ENCODE results near the gene PITPNC1. TPM values are rescaled to one million over a fixed set of nuclear protein-coding genes. Genes with fewer than 3 reads are reported as not detected.

Gene PITPNC1
- total and polyA plus RNA-seq, 12 donors = 4.9 to 33.0 (median 14.0) TPM

DNA sequence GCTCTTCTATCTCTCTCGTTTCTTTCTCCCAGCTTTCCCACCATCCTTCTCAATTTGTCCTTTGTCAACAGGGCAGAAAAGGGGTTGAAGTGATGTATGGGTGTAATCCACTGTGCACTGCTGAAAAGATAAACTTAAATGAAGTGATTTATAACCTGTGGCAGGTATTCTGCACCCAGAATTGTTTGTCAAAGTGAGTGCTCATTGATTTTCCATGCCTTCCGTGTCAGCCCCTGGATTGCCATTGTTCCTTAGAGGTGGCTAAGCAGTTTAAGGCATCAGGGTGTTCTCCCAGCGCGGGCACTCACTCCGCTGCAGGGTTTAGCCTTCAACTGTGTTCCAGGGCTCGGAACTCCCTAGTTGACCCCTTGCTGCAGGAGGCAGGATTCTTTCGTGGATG, 82.9 kb downstream of the PITPNC1 start:
- Histone ChIP-seq H3K4me1 (replicated peaks in 1 of 2) (no peaks in the 10 kb centered on the region), H3K36me3 (replicated peaks in 1 of 2) (no peaks in the 10 kb centered on the region), H3K27ac (no peak overlapping the region), H3K27me3 (no peaks in the 10 kb centered on the region), H3K4me3 (no peak overlapping the region), H3K9me3 (replicated peaks in 1 of 3) (peaks cover 0 to 6% (median 0%) of the 10 kb centered on the region in 3 donors)
- intact Hi-C loops (cut with DNase I) = no loop called here
- no peak for TF ChIP-seq POLR2A (IDR thresholded peaks at IDR 0.05)
- TF ChIP-seq, protein P1, sequence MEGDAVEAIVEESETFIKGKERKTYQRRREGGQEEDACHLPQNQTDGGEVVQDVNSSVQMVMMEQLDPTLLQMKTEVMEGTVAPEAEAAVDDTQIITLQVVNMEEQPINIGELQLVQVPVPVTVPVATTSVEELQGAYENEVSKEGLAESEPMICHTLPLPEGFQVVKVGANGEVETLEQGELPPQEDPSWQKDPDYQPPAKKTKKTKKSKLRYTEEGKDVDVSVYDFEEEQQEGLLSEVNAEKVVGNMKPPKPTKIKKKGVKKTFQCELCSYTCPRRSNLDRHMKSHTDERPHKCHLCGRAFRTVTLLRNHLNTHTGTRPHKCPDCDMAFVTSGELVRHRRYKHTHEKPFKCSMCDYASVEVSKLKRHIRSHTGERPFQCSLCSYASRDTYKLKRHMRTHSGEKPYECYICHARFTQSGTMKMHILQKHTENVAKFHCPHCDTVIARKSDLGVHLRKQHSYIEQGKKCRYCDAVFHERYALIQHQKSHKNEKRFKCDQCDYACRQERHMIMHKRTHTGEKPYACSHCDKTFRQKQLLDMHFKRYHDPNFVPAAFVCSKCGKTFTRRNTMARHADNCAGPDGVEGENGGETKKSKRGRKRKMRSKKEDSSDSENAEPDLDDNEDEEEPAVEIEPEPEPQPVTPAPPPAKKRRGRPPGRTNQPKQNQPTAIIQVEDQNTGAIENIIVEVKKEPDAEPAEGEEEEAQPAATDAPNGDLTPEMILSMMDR (IDR thresholded peaks at IDR 0.05) = no peak
- 88 to 94% (median 91%) methylated on average over 7 of the region's 7 CpGs for WGBS, 4 donors
- DNase-seq = no peak

DNA sequence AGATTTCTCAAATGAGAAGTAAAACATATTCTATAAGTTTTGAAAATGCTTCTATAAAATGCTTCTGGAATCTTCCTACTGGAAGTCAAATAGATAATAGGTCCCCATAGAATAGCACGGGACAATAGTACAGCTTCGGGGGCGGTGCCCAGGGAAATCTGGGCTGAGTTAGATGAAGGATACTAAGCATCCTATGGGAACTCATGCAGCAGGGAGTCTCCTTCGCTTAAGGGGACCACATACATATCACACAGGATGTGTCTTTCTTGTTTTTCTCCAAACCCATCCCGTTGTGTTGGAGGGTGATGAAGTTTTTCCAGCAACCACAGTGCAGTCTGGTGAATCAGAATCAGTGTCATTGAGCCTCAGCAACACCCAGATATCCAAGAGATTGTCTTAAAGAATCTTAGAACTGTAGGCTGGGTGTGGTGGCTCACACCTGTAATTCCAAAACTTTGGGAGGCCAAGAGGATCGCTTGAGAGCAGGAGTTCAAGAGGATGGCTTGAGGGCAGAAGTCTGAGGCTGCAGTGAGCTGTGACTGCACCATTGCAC, 84.2 kb downstream of the PITPNC1 start:
- Histone ChIP-seq H3K4me1 (replicated peaks in 1 of 2) (no peaks in the 10 kb centered on the region), H3K36me3 (replicated peaks in 1 of 2) (no peaks in the 10 kb centered on the region), H3K27me3 (no peaks in the 10 kb centered on the region), H3K9me3 (replicated peaks in 1 of 3) (peaks cover 0 to 6% (median 0%) of the 10 kb centered on the region in 3 donors), H3K27ac (no peak overlapping the region), H3K4me3 (no peak overlapping the region)
- intact Hi-C loops (cut with DNase I) = no loop called here
- TF ChIP-seq, protein P1 (IDR thresholded peaks at IDR 0.05) = no peak
- TF ChIP-seq POLR2A (IDR thresholded peaks at IDR 0.05) = no peak
- DNase-seq = no peak
- 90 to 96% (median 93%) methylated on average over 5 to 6 of the region's 6 CpGs for WGBS, 4 donors

DNA sequence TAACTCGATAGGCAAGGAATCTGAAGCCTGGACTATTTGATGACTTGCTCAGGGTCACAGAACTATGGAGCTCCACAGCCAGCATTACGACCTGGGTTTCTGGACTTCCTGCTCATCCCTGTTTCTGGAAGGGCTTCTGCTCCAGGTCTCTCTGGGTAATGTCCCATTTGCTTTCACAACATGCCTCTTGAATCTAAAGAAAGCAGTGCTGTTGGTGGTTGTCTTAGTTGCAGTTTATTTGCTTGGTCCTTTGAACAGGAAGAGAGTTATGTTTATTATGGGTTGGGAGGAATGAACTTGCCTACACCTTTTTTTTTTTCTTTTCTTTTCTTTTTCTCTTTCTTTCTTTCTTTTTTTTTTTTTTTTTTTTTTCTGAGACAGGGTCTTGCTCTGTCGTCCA, 84.8 kb downstream of the PITPNC1 start:
- H3K4me3 ChIP-seq = no peak overlapping the region
- H3K27ac ChIP-seq = no peak overlapping the region
- H3K4me1 ChIP-seq (replicated peaks in 1 of 2) = no peaks in the 10 kb centered on the region
- H3K27me3 ChIP-seq = no peaks in the 10 kb centered on the region
- peaks cover 0 to 6% (median 0%) of the 10 kb centered on the region in 3 donors for H3K9me3 ChIP-seq (replicated peaks in 1 of 3)
- no peak for DNase-seq
- H3K36me3 ChIP-seq (replicated peaks in 1 of 2) = no peaks in the 10 kb centered on the region
- WGBS, 4 donors = 76 to 88% (median 81%) methylated on average over 3 of the region's 3 CpGs
- TF ChIP-seq, protein P1 (IDR thresholded peaks at IDR 0.05) = no peak
- TF ChIP-seq POLR2A (IDR thresholded peaks at IDR 0.05) = no peak
- intact Hi-C loops (cut with DNase I) = no loop called here

DNA sequence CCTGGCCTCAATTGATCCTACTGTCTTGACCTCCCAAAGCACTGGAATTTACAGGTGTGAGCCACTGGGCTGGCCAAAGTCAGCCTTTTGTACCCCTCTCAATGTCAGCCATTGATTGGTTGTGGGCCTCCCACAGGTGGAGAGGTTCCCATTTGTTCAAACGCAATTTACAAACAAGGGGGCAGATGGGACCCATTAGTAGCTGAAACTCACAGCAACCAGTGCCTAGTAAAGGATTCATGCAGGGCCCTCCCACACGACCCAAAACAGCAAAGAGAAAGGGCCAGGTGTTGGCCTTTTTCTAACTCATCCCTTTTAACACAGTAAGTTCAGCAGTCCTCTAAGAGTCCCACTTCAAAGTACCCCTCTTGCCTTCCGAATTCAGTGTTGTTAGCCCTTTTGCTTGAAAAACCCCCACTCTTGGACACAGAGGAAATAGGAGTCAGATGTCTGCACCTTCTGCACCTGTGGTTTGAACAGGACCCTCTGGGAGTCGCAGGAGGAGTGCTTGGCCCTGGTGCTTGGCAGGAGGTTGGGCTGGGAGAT, 89.2 kb downstream of the PITPNC1 start:
- Histone ChIP-seq H3K4me1 (replicated peaks in 1 of 2) (no peaks in the 10 kb centered on the region), H3K27me3 (no peaks in the 10 kb centered on the region), H3K4me3 (no peak overlapping the region), H3K27ac (no peak overlapping the region), H3K9me3 (replicated peaks in 1 of 3) (no peaks in the 10 kb centered on the region), H3K36me3 (replicated peaks in 1 of 2) (no peaks in the 10 kb centered on the region)
- intact Hi-C loops (cut with DNase I) = no loop called here
- TF ChIP-seq, protein P1 (IDR thresholded peaks at IDR 0.05) = no peak
- TF ChIP-seq POLR2A (IDR thresholded peaks at IDR 0.05) = no peak
- WGBS, 4 donors = 90 to 99% (median 92%) methylated on average over 4 of the region's 4 CpGs
- DNase-seq = no peak

All from adrenal gland (tissue), 12 donors.